Uterus (tissue), 2 donors: ENCODE measurements around the gene EVPL.

Experiments used
- CTCF ChIP-seq, 4 experiments: fragments of 200-600 bp in 2 of 4; fragments of 450-650 bp in 2 of 4; sonication (generic) in 2 of 4; IDR thresholded peaks; one replicate each; pipeline ENCODE4 v1.5.1; 2016 to 2019; ENCODE audit warnings: antibody characterized with exemption in 4 of 4, mild to moderate bottlenecking in 2 of 4, moderate library complexity in 1 of 4
- POLR2A ChIP-seq, 2 donors: fragments of 450-650 bp; IDR thresholded peaks; one replicate each; pipeline ENCODE4 v1.6.1; 2016; ENCODE audit warnings: antibody characterized with exemption in 2 of 2, mild to moderate bottlenecking in 1 of 2, moderate library complexity in 1 of 2

GRCh38 chr17:76018801-76019200 lies 8.3 kb downstream of the EVPL start:
- no peak for TF ChIP-seq POLR2A (IDR thresholded peaks at IDR 0.05)
- no peak for TF ChIP-seq CTCF (IDR thresholded peaks at IDR 0.05)
